ENCODE data around the gene ZDHHC22. TPM values are rescaled to one million over a fixed set of nuclear protein-coding genes. Genes with fewer than 3 reads are reported as not detected.
A peak's percentile ranks its signal among the peaks of the same experiment; 100 is the strongest.

Gene ZDHHC22
- total and polyA plus RNA-seq, 12 donors, result 0.06 to 1.2 (median 0.24) TPM; not detected in 7

DNA sequence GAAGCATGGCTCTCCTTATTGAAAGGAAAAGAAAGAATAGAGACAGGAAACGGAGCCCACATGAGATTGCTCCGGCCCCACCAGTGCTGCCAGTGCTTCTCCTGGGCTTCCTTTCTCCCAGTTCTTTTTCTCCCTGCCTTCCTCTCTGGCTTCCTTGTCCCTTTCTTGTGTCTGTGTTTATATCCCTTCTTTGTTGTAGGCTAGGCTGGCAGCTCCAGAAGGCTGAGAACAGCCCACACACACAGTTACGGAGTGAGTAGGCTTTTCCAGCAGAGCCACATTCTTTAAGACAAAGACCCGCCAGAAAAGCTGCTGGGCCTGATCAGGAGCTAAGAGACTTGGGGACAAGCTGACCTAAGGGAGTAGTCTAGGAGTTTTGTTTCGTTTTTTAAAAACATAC, 30.6 kb downstream of the ZDHHC22 start:
- TF ChIP-seq, protein P1, sequence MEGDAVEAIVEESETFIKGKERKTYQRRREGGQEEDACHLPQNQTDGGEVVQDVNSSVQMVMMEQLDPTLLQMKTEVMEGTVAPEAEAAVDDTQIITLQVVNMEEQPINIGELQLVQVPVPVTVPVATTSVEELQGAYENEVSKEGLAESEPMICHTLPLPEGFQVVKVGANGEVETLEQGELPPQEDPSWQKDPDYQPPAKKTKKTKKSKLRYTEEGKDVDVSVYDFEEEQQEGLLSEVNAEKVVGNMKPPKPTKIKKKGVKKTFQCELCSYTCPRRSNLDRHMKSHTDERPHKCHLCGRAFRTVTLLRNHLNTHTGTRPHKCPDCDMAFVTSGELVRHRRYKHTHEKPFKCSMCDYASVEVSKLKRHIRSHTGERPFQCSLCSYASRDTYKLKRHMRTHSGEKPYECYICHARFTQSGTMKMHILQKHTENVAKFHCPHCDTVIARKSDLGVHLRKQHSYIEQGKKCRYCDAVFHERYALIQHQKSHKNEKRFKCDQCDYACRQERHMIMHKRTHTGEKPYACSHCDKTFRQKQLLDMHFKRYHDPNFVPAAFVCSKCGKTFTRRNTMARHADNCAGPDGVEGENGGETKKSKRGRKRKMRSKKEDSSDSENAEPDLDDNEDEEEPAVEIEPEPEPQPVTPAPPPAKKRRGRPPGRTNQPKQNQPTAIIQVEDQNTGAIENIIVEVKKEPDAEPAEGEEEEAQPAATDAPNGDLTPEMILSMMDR (IDR thresholded peaks at IDR 0.05), result no peak
- no peak for TF ChIP-seq POLR2A (IDR thresholded peaks at IDR 0.05)
- no peak for DNase-seq
- Histone ChIP-seq H3K4me1 (replicated peaks in 1 of 2) (peaks cover 0 to 26% of the 10 kb centered on the region in 2 donors), H3K27me3 (no peaks in the 10 kb centered on the region), H3K9me3 (replicated peaks in 1 of 3) (no peaks in the 10 kb centered on the region), H3K4me3 (no peak overlapping the region), H3K27ac (peak overlapping the region in 2 of 5 donors; percentile 1 to 50), H3K36me3 (replicated peaks in 1 of 2) (peaks cover 0 to 54% of the 10 kb centered on the region in 2 donors)
- WGBS, 4 donors, result 62 to 72% (median 67%) methylated on average over 5 of the region's 5 CpGs
- intact Hi-C loops (cut with DNase I), result no loop called here

DNA sequence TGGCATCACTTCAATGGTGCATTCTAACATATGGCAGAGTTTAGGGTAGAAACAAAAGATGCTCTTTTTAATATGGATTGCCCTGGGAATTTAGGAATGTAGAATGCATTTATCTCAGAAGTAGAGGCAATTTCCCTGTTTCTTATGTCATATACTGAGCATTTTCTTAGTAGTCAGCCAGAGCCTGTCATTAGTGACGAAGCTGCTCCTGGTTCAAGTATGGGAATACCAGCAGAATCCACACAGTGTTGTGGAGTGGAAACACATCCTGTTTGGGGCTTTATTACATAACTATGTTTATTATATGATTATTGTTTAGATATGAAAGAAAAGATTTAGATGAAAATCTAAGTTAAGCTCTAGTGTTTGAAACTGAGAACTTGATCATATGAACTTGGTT, 31.3 kb downstream of the ZDHHC22 start:
- Histone ChIP-seq H3K4me3 (no peak overlapping the region), H3K27me3 (no peaks in the 10 kb centered on the region), H3K9me3 (replicated peaks in 1 of 3) (no peaks in the 10 kb centered on the region), H3K36me3 (replicated peaks in 1 of 2) (peaks cover 0 to 51% of the 10 kb centered on the region in 2 donors), H3K27ac (peak overlapping the region in 1 of 5 donors; percentile 50), H3K4me1 (replicated peaks in 1 of 2) (peaks cover 0 to 33% of the 10 kb centered on the region in 2 donors)
- WGBS, 4 donors, result 81 to 96% (median 89%) methylated on average over 1 of the region's 1 CpG
- TF ChIP-seq, protein P1 (IDR thresholded peaks at IDR 0.05), result no peak
- no peak for TF ChIP-seq POLR2A (IDR thresholded peaks at IDR 0.05)
- DNase-seq, result no peak
- intact Hi-C loops (cut with DNase I), result no loop called here

DNA sequence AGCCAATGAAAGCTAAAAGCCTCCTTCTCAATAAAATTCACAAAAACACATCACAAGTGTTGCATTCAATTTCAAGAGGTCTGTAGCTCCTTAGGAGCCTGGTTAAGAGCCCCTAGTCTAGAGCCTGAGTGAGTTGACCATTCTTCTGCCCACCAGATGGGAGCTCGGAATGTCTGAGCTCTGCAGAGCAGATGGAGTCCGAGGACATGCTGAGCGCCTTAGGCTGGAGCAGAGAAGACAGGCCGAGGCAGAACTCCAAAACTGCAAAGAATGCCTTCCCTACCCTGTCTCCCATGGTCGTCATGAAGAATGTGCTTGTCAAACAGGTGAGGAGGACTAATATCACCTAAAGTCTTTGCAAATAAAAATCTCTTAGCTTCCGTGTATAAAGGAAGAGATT, 31.9 kb downstream of the ZDHHC22 start:
- Histone ChIP-seq H3K4me1 (replicated peaks in 1 of 2) (peaks cover 5 to 40% of the 10 kb centered on the region in 2 donors), H3K27me3 (no peaks in the 10 kb centered on the region)
- WGBS, 4 donors, result 82 to 91% (median 90%) methylated on average over 6 of the region's 6 CpGs

DNA sequence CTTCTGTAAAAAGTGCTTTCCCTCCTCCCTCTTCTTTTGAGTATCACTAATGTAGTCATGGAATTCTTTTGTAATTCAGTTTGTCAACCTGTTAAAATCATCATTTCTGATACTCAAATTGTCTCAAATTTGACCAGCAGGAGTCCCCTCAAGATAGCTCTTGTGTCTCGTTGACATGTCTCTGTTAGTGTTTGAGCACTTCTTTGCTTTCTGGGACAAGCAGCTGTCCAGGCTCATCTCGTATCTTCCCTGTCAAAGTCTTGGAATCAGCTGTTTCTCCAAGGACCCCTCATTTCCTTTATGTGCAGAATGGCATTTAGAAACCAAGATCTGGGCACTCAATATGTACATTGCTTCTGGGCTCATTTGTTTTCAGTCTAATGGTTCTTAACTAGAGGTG, 32.8 kb downstream of the ZDHHC22 start:
- Histone ChIP-seq H3K4me1 (replicated peaks in 1 of 2) (peaks cover 5 to 46% of the 10 kb centered on the region in 2 donors), H3K9me3 (replicated peaks in 1 of 3) (no peaks in the 10 kb centered on the region), H3K36me3 (replicated peaks in 1 of 2) (peaks cover 0 to 37% of the 10 kb centered on the region in 2 donors), H3K4me3 (no peak overlapping the region), H3K27me3 (no peaks in the 10 kb centered on the region), H3K27ac (no peak overlapping the region)
- no peak for TF ChIP-seq POLR2A (IDR thresholded peaks at IDR 0.05)
- TF ChIP-seq, protein P1 (IDR thresholded peaks at IDR 0.05), result no peak
- intact Hi-C loops (cut with DNase I), result no loop called here
- DNase-seq, result no peak
- WGBS, 4 donors, result 85 to 92% (median 88%) methylated on average over 2 of the region's 2 CpGs

More for the DNA sequence above, 31.9 kb downstream of the ZDHHC22 start:
- no peak overlapping the region for H3K4me3 ChIP-seq
- no peak for TF ChIP-seq POLR2A (IDR thresholded peaks at IDR 0.05)
- TF ChIP-seq, protein P1 (IDR thresholded peaks at IDR 0.05), result no peak
- no peak overlapping the region for H3K27ac ChIP-seq
- no peaks in the 10 kb centered on the region for H3K9me3 ChIP-seq (replicated peaks in 1 of 3)
- peaks cover 0 to 46% of the 10 kb centered on the region in 2 donors for H3K36me3 ChIP-seq (replicated peaks in 1 of 2)
- no peak for DNase-seq
- intact Hi-C loops (cut with DNase I), result no loop called here

Data from adrenal gland (tissue), 12 donors.